ENCODE results near the gene MGAT3.

DNA sequence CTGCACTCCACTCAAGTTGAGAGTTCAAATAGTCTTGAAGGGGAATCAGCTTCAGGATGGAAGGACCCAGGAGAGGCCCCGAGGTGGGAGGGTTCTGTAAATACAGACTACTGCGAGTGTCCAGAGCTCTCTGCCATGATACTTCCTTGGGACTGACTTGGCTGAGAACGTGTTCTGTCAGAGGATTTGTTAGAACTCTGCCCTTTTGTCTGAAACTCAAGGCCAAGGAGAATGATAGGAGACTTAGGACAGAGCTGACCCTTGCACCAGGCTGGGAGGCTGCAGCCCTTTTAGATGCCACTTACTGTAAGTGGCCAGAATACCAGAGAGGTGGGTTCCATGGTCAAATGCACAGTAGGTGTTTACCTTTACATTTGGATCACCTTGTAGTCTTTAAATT, 60.7 kb downstream of the MGAT3 start:
- TF ChIP-seq, protein P1, sequence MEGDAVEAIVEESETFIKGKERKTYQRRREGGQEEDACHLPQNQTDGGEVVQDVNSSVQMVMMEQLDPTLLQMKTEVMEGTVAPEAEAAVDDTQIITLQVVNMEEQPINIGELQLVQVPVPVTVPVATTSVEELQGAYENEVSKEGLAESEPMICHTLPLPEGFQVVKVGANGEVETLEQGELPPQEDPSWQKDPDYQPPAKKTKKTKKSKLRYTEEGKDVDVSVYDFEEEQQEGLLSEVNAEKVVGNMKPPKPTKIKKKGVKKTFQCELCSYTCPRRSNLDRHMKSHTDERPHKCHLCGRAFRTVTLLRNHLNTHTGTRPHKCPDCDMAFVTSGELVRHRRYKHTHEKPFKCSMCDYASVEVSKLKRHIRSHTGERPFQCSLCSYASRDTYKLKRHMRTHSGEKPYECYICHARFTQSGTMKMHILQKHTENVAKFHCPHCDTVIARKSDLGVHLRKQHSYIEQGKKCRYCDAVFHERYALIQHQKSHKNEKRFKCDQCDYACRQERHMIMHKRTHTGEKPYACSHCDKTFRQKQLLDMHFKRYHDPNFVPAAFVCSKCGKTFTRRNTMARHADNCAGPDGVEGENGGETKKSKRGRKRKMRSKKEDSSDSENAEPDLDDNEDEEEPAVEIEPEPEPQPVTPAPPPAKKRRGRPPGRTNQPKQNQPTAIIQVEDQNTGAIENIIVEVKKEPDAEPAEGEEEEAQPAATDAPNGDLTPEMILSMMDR (conservative IDR thresholded peaks at IDR 0.05 in 1 of 2, IDR thresholded peaks at IDR 0.05 in 1 of 2; ENCODE audit: extremely low read depth in 1 of 2, insufficient read depth in 1 of 2, low read depth in 1 of 2, low read length in 2 of 2): no peak
- no peak for TF ChIP-seq EZH2 (IDR thresholded peaks at IDR 0.05; ENCODE audit: borderline replicate concordance, low read length)

Measured in mammary epithelial cell (primary cell).